Lower leg skin (tissue), 4 donors: Measurements from ENCODE around the gene UTP3. TPM values are rescaled to one million over a fixed set of nuclear protein-coding genes. Genes with fewer than 3 reads are reported as not detected.
"Not testable (repeated sequence)": the region's sequence is repeated elsewhere in the genome, so short reads cannot be mapped to it uniquely, and the experiment has no call there.

Source experiments
- DNase-seq, 2 donors: peaks; one replicate each; pipeline ENCODE4 v3.0.0-alpha.2; 2019; ENCODE audit warnings: low spot score in 2 of 2
- H3K4me3 ChIP-seq: fragments of 200-600 bp; sonication (generic); 2 replicates; pipeline ENCODE4 v1.5.1; 2017; ENCODE audit warnings: mild to moderate bottlenecking, low read depth; ENCODE audit not compliant: poor library complexity, severe bottlenecking
- CTCF ChIP-seq, 3 donors: fragments of 450-650 bp; IDR thresholded peaks; one replicate each; pipeline ENCODE4 v1.5.1; 2016; ENCODE audit warnings: antibody characterized with exemption in 3 of 3, mild to moderate bottlenecking in 3 of 3, moderate library complexity in 2 of 3
- POLR2A ChIP-seq, 2 donors: fragments of 450-650 bp; IDR thresholded peaks; one replicate each; pipeline ENCODE4 v1.6.1; 2016 to 2017; ENCODE audit warnings: antibody characterized with exemption in 2 of 2, mild to moderate bottlenecking in 1 of 2, moderate library complexity in 1 of 2
- WGBS, 2 donors: methylation state at CpG; one replicate each; pipeline ENCODE4 v1.1.5; 2018; 5-methylcytosine and 5-hydroxymethylcytosine counted together
- intact Hi-C: fragments of 100-400 bp; cut with DNase I; formaldehyde crosslinking; loops from one replicate; pipeline ENCODE4 v1.15.0; 2023; ENCODE audit warnings: low total_unique reads
- total RNA-seq, 4 donors: library from RNA; depleted of rRNA; stranded (reverse); fragments of >200 nt; gene quantifications; one replicate each; pipeline ENCODE4 v1.1.0, GENCODE V29; 2016

Gene UTP3
- total RNA-seq, 4 donors from 2014 or later, result 12.6 to 32.8 (median 17.6) TPM

GRCh38 chr4:70657326-70657725, 31.0 kb upstream of the UTP3 start:
- 75 to 80% methylated on average over 5 of the region's 5 CpGs for WGBS, 2 donors

GRCh38 chr4:70658418-70658817, 29.9 kb upstream of the UTP3 start:
- WGBS, 2 donors, result 38 to 47% methylated on average over 3 of the region's 3 CpGs
- intact Hi-C loops, result no loop called here

More at GRCh38 chr4:70657326-70657725, 31.0 kb upstream of the UTP3 start:
- TF ChIP-seq CTCF (IDR thresholded peaks at IDR 0.05) (no peak), POLR2A (IDR thresholded peaks at IDR 0.05) (no peak)
- no peak overlapping the region for H3K4me3 ChIP-seq
- intact Hi-C loops, result no loop called here
- DNase-seq, result no peak

GRCh38 chr4:70660106-70660505, 28.2 kb upstream of the UTP3 start:
- WGBS, 2 donors, result 87 to 95% methylated on average over 4 of the region's 4 CpGs
- no peak for DNase-seq

More at GRCh38 chr4:70658418-70658817, 29.9 kb upstream of the UTP3 start:
- DNase-seq, result no peak
- H3K4me3 ChIP-seq, result no peak overlapping the region
- TF ChIP-seq CTCF (IDR thresholded peaks at IDR 0.05) (no peak), POLR2A (IDR thresholded peaks at IDR 0.05) (no peak)

GRCh38 chr4:70661309-70661922, 26.9 kb upstream of the UTP3 start:
- H3K4me3 ChIP-seq, DNase-seq, intact Hi-C loops: not testable (repeated sequence)
- WGBS, 2 donors, result 79 to 90% methylated on average over 5 of the region's 5 CpGs

More at GRCh38 chr4:70660106-70660505, 28.2 kb upstream of the UTP3 start:
- TF ChIP-seq CTCF (IDR thresholded peaks at IDR 0.05) (no peak), POLR2A (IDR thresholded peaks at IDR 0.05) (no peak)
- no peak overlapping the region for H3K4me3 ChIP-seq
- intact Hi-C loops, result no loop called here

GRCh38 chr4:70666369-70666768, 22.0 kb upstream of the UTP3 start, which contains the start of gene JCHAIN:
TSS of gene JCHAIN (minus strand) at chr4:70666508. CDS start at chr4:70666490, 18 bp downstream.
- intact Hi-C loops, result no loop called here
- 72 to 75% methylated on average over 1 of the region's 1 CpG for WGBS, 2 donors
- H3K4me3 ChIP-seq, result no peak within 1 kb of the TSS
- DNase-seq, result no peak
- no peak for TF ChIP-seq POLR2A (IDR thresholded peaks at IDR 0.05)

GRCh38 chr4:70667740-70668535, 20.4 kb upstream of the UTP3 start:
- intact Hi-C loops, result no loop called here
- no peak overlapping the region for H3K4me3 ChIP-seq
- no peak for DNase-seq
- TF ChIP-seq CTCF (IDR thresholded peaks at IDR 0.05) (no peak), POLR2A (IDR thresholded peaks at IDR 0.05) (no peak)
- 45 to 49% methylated on average over 3 of the region's 3 CpGs for WGBS, 2 donors
